ENCODE measurements around the gene CREG2.

- TF ChIP-seq POLR2A (IDR thresholded peaks at IDR 0.05): no peak
- no peak for TF ChIP-seq CTCF (IDR thresholded peaks at IDR 0.05)
These were observed 49.4 kb downstream of the CREG2 start for GRCh38 chr2:101337877-101338276.

Data from esophagus squamous epithelium (tissue), 4 donors.